ENCODE results near the gene RPS19. TPM values are rescaled to one million over a fixed set of nuclear protein-coding genes. Genes with fewer than 3 reads are reported as not detected.

The RPS19 gene
- total RNA-seq, 1 experiment from 2014 or later, result 2,894 TPM

- no peak for DNase-seq (ENCODE audit: low read depth)
Measured at GRCh38 chr19:41915021-41915775, 55.1 kb downstream of the RPS19 start.

- no peak for DNase-seq (ENCODE audit: low read depth)
Measured at GRCh38 chr19:41915776-41916414, 55.8 kb downstream of the RPS19 start.

- DNase-seq (ENCODE audit: low read depth), result no peak
Measured at GRCh38 chr19:41917676-41918075, 57.6 kb downstream of the RPS19 start.

- DNase-seq (ENCODE audit: low read depth), result no peak
Measured at GRCh38 chr19:41918095-41918494, 58.0 kb downstream of the RPS19 start.

- no peak for DNase-seq (ENCODE audit: low read depth)
Measured at GRCh38 chr19:41918653-41919244, 58.7 kb downstream of the RPS19 start.

GRCh38 chr19:41919948-41920712 is 60.1 kb downstream of the RPS19 start:
- no peak for DNase-seq (ENCODE audit: low read depth)

GRCh38 chr19:41920882-41921576 is 61.0 kb downstream of the RPS19 start:
- DNase-seq (ENCODE audit: low read depth), result no peak

- no peak for DNase-seq (ENCODE audit: low read depth)
Measured at GRCh38 chr19:41921577-41922576, 61.8 kb downstream of the RPS19 start.

Other genes with a start within 250 kb of the RPS19 start
- not detected in 2 replicates for gene CEACAM4, start 233.2 kb upstream of the RPS19 start, total RNA-seq (2014; rRNA removed; shearing (Covaris generic))
- not detected in 2 replicates for gene CEACAM7, start 172.0 kb upstream of the RPS19 start, total RNA-seq (2014; rRNA removed; shearing (Covaris generic))
- gene CEACAM5, start 151.6 kb upstream of the RPS19 start, total RNA-seq (2014; rRNA removed; shearing (Covaris generic)), result not detected in 2 replicates
- not detected in 2 replicates for gene CEACAM6, start 104.7 kb upstream of the RPS19 start, total RNA-seq (2014; rRNA removed; shearing (Covaris generic))
- not detected in 2 replicates for gene CEACAM3, start 63.7 kb upstream of the RPS19 start, total RNA-seq (2014; rRNA removed; shearing (Covaris generic))
- gene LYPD4, start 15.6 kb upstream of the RPS19 start, total RNA-seq (2014; rRNA removed; shearing (Covaris generic)), result not detected in 2 replicates
- not detected in 2 replicates for gene DMRTC2, start 15.2 kb upstream of the RPS19 start, total RNA-seq (2014; rRNA removed; shearing (Covaris generic))
- not detected in 2 replicates for gene CD79A, start 17.0 kb downstream of the RPS19 start, total RNA-seq (2014; rRNA removed; shearing (Covaris generic))
- 73.9 and 76.2 TPM in 2 replicates for gene ARHGEF1, start 22.9 kb downstream of the RPS19 start, total RNA-seq (2014; rRNA removed; shearing (Covaris generic))
- not detected in 2 replicates for gene ERFL, start 68.2 kb downstream of the RPS19 start, total RNA-seq (2014; rRNA removed; shearing (Covaris generic))
- 108 and 126 TPM in 2 replicates for gene RABAC1, start 99.1 kb downstream of the RPS19 start, total RNA-seq (2014; rRNA removed; shearing (Covaris generic))
- gene ATP1A3, start 134.0 kb downstream of the RPS19 start, total RNA-seq (2014; rRNA removed; shearing (Covaris generic)), result 0.97 and 1.6 TPM in 2 replicates
- gene GRIK5, start 210.0 kb downstream of the RPS19 start, total RNA-seq (2014; rRNA removed; shearing (Covaris generic)), result 0.42 and 0.57 TPM in 2 replicates
- 18.5 and 19.3 TPM in 2 replicates for gene ZNF574, start 215.9 kb downstream of the RPS19 start, total RNA-seq (2014; rRNA removed; shearing (Covaris generic))